SK-N-MC (cell line): ENCODE results near the gene UGT1A4.

Experiments used
- EZH2 ChIP-seq: fragments of 200-600 bp; sonication (generic); IDR thresholded peaks from one replicate; pipeline ENCODE4 v1.6.1; 2017; ENCODE audit warnings: antibody characterized with exemption
- POLR2AphosphoS5 ChIP-seq: IDR thresholded peaks from 2 replicates; pipeline ENCODE4 v1.6.1; 2012; ENCODE audit warnings: mild to moderate bottlenecking, low read depth, low read length, borderline replicate concordance

DNA sequence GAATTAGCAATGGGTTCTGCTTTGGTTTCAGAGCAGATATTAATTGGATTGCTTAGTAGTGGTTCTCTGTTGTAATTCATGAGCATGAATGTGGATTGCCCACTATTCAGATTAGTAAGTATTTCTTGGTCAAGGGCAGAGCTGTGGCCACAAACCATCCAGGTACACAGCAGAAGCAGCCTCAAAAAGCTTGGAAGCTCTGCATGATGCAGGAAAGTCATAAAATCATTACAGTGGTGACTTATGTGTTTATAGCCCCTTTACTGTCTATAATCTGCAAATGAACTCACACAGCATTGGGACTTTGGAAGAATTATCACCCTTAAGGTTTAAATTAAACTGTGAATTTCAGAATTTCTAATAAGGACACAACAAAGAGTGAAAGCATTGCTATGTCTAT, 39.6 kb downstream of the UGT1A4 start:
- TF ChIP-seq POLR2AphosphoS5: no peak
- TF ChIP-seq EZH2: no peak
